SK-N-SH (cell line): ENCODE results near the gene SCN9A.

Experiments
- MEF2A ChIP-seq: IDR thresholded peaks from 2 replicates; pipeline ENCODE4 v1.4.0; 2012; ENCODE audit warnings: low read depth, borderline replicate concordance
- RXRA ChIP-seq: IDR thresholded peaks from 2 replicates; pipeline ENCODE4 v1.4.0; 2012; ENCODE audit warnings: low read depth, mild to moderate bottlenecking, borderline replicate concordance
- TCF12 ChIP-seq: IDR thresholded peaks from 2 replicates; pipeline ENCODE4 v1.4.0; 2012
- TF ChIP-seq, protein P1 (sequence below): fragments of 200-600 bp; sonication (generic); IDR thresholded peaks from 2 replicates; pipeline ENCODE4 v1.6.1; 2017; ENCODE audit warnings: antibody characterized with exemption, mild to moderate bottlenecking, moderate library complexity

- TF ChIP-seq TCF12: no peak
- no peak for TF ChIP-seq RXRA
- TF ChIP-seq, protein P1, sequence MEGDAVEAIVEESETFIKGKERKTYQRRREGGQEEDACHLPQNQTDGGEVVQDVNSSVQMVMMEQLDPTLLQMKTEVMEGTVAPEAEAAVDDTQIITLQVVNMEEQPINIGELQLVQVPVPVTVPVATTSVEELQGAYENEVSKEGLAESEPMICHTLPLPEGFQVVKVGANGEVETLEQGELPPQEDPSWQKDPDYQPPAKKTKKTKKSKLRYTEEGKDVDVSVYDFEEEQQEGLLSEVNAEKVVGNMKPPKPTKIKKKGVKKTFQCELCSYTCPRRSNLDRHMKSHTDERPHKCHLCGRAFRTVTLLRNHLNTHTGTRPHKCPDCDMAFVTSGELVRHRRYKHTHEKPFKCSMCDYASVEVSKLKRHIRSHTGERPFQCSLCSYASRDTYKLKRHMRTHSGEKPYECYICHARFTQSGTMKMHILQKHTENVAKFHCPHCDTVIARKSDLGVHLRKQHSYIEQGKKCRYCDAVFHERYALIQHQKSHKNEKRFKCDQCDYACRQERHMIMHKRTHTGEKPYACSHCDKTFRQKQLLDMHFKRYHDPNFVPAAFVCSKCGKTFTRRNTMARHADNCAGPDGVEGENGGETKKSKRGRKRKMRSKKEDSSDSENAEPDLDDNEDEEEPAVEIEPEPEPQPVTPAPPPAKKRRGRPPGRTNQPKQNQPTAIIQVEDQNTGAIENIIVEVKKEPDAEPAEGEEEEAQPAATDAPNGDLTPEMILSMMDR: no peak
- TF ChIP-seq MEF2A: no peak
Observed at GRCh38 chr2:166246901-166247300, 128.8 kb downstream of the SCN9A start.
